Left lung (tissue), 10 donors: ENCODE measurements around the gene WIPI1. TPM values are rescaled to one million over a fixed set of nuclear protein-coding genes. Genes with fewer than 3 reads are reported as not detected.

ENCODE experiments used
- ATAC-seq: fragments of 200-7000 bp; cut with Tn5 transposase; one replicate; pipeline ENCODE4 v1.9.1; 2020; ENCODE audit warnings: moderate library complexity
- DNase-seq, 4 donors: peaks; one replicate each; pipeline ENCODE4 v3.0.0-alpha.2; 2013 to 2020
- H3K27ac ChIP-seq, 2 donors: fragments of 200-600 bp; sonication (generic) in 1 of 2; one replicate each; pipeline versions ENCODE4 v1.5.0 to v1.8.0; 2020 to 2021
- H3K27me3 ChIP-seq, 2 donors: fragments of 200-600 bp; sonication (generic) in 1 of 2; one replicate each; pipeline versions ENCODE4 v1.5.0 to v1.8.0; 2020 to 2021
- H3K36me3 ChIP-seq, 2 donors: fragments of 200-600 bp; sonication (generic) in 1 of 2; one replicate each; pipeline versions ENCODE4 v1.5.0 to v1.8.0; 2020 to 2021
- H3K4me1 ChIP-seq, 2 donors: fragments of 200-600 bp; one replicate each; pipeline ENCODE4 v1.8.0; 2021
- H3K4me3 ChIP-seq, 2 donors: fragments of 200-600 bp; sonication (generic) in 1 of 2; one replicate each; pipeline versions ENCODE4 v1.5.0 to v1.8.0; 2020 to 2021; ENCODE audit warnings: mild to moderate bottlenecking in 1 of 2
- H3K9me3 ChIP-seq, 2 donors: fragments of 200-600 bp; sonication (generic) in 1 of 2; one replicate each; pipeline versions ENCODE4 v1.5.0 to v1.8.0; 2020 to 2021
- CTCF ChIP-seq, 2 donors: fragments of 200-600 bp; sonication (generic) in 1 of 2; IDR thresholded peaks; one replicate each; pipeline versions ENCODE4 v1.5.0 to v1.8.0; 2021; ENCODE audit warnings: antibody characterized with exemption in 2 of 2
- intact Hi-C, 2 donors: fragments of 100-400 bp; cut with DNase I; formaldehyde crosslinking; loops; one replicate each; pipeline versions ENCODE4 v1.11.2 to v1.14.2; 2022
- polyA plus RNA-seq, 6 donors: library from polyadenylated mRNA; unstranded; fragments of 120-200 nt; gene quantifications; one replicate each; pipeline ENCODE4 v1.2.1, GENCODE V29; 2013; ENCODE audit not compliant: insufficient read length in 6 of 6
- total RNA-seq, 2 donors: library from RNA; stranded (reverse); fragmentation: NEBNext Ultra II Directional; extraction: Animal tissue kit (Norgen Biotek cat#: 25700); gene quantifications; one replicate each; pipeline ENCODE4 v1.2.1, GENCODE V29; 2021
- donor health status: DM: no; HTN: yes; CAD: no.
- donor health status: DM: no; HTN: no; CAD: no.

Gene WIPI1
- total and polyA plus RNA-seq, 8 donors: 19.2 to 57.1 (median 21.7) TPM

GRCh38 chr17:68489919-68490318 lies 32.6 kb upstream of the WIPI1 start:
- no peaks in the 10 kb centered on the region for H3K9me3 ChIP-seq
- H3K36me3 ChIP-seq: no peaks in the 10 kb centered on the region
- no peak for DNase-seq
- H3K4me3 ChIP-seq: no peak overlapping the region
- ATAC-seq: no peak
- intact Hi-C loops: no loop called here
- TF ChIP-seq CTCF (IDR thresholded peaks at IDR 0.05): no peak
- no peaks in the 10 kb centered on the region for H3K27me3 ChIP-seq
- H3K27ac ChIP-seq: no peak overlapping the region
- H3K4me1 ChIP-seq: peaks cover 8 to 48% of the 10 kb centered on the region in 2 donors

GRCh38 chr17:68484458-68484857 lies 27.2 kb upstream of the WIPI1 start:
- no peak overlapping the region for H3K27ac ChIP-seq
- no peaks in the 10 kb centered on the region for H3K27me3 ChIP-seq
- H3K4me3 ChIP-seq: no peak overlapping the region
- ATAC-seq (no peak), DNase-seq (no peak)
- intact Hi-C loops: no loop called here
- TF ChIP-seq CTCF (IDR thresholded peaks at IDR 0.05): no peak
- peaks cover 0 to 12% of the 10 kb centered on the region in 2 donors for H3K4me1 ChIP-seq
- H3K36me3 ChIP-seq: no peaks in the 10 kb centered on the region
- no peaks in the 10 kb centered on the region for H3K9me3 ChIP-seq

GRCh38 chr17:68482576-68483041 lies 25.3 kb upstream of the WIPI1 start:
- TF ChIP-seq CTCF (IDR thresholded peaks at IDR 0.05): no peak
- ATAC-seq (no peak), DNase-seq (no peak)
- Histone ChIP-seq H3K4me3 (no peak overlapping the region), H3K27me3 (no peaks in the 10 kb centered on the region), H3K36me3 (no peaks in the 10 kb centered on the region), H3K4me1 (peaks cover 0 to 12% of the 10 kb centered on the region in 2 donors), H3K9me3 (no peaks in the 10 kb centered on the region), H3K27ac (no peak overlapping the region)
- intact Hi-C loops: no loop called here

GRCh38 chr17:68480885-68481284 lies 23.6 kb upstream of the WIPI1 start:
- Histone ChIP-seq H3K4me1 (peaks cover 0 to 10% of the 10 kb centered on the region in 2 donors), H3K9me3 (no peaks in the 10 kb centered on the region), H3K27me3 (no peaks in the 10 kb centered on the region), H3K4me3 (no peak overlapping the region), H3K27ac (no peak overlapping the region), H3K36me3 (no peaks in the 10 kb centered on the region)
- no peak for TF ChIP-seq CTCF (IDR thresholded peaks at IDR 0.05)
- ATAC-seq (no peak), DNase-seq (no peak)
- intact Hi-C loops: no loop called here

- Histone ChIP-seq H3K27me3 (no peaks in the 10 kb centered on the region), H3K36me3 (no peaks in the 10 kb centered on the region), H3K9me3 (no peaks in the 10 kb centered on the region), H3K4me3 (no peak overlapping the region), H3K4me1 (peaks cover 3 to 5% of the 10 kb centered on the region in 2 donors), H3K27ac (no peak overlapping the region)
- intact Hi-C loops: no loop called here
- DNase-seq (no peak), ATAC-seq (no peak)
- no peak for TF ChIP-seq CTCF (IDR thresholded peaks at IDR 0.05)
Measured at GRCh38 chr17:68470961-68471360, 13.7 kb upstream of the WIPI1 start.
